HG02623 (cell line): Measurements from ENCODE around the gene BLTP3A.
"Not testable (repeated sequence)": the region's sequence is repeated elsewhere in the genome, so short reads cannot be mapped to it uniquely, and the experiment has no call there.

Experiments used
- ATAC-seq: cut with Tn5 transposase; IDR thresholded peaks from one replicate; pipeline ENCODE4 v1.9.1; 2021; ENCODE audit warnings: moderate library complexity; ENCODE audit not compliant: unreplicated experiment

BLTP3A gene

DNA sequence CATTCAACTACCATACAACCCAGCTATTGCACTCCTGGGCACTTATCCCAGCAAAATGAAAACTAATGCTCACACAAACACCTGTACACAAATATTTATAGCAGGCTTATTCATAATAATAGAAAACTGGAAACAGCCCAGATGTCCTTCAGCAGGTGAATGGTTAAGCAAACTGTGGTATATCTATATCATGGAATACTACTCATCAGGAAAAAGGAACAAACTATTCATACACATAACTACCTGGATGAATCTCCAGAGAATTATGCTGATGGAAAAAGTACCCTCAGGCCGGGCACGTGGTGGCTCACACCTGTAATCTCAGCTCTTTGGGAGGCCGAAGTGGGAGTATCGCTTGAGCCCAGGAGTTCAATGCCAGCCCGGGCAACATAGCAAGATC is 3.8 kb upstream of the BLTP3A start:
- no peak for ATAC-seq

DNA sequence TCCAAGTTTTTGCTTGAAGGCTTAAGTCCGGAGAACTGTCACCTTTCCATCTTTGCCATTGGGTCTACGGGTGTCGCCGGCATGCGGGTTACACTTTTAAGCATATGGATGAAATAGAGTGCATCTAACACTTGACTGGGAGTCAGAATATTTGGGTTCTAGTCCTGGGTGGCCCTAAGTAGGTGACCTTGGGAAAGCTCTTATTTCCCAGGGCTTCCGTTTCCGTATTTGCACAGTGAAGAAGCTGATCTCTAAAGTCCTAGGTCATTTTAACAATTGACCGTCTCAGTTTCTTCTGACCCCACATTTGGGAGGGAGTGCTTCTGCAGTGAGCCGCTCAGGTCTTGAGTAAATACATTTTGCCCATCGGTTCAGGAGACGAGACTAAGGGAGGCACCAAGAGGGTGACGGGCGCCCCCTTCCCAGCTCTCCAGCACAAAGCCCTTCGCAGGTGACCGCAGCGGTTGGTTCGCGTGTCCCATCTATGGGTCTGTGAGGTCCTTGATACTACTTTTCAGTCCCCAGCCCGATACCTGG is 651 bp upstream of the BLTP3A start:
- ATAC-seq: peak; percentile 17

DNA sequence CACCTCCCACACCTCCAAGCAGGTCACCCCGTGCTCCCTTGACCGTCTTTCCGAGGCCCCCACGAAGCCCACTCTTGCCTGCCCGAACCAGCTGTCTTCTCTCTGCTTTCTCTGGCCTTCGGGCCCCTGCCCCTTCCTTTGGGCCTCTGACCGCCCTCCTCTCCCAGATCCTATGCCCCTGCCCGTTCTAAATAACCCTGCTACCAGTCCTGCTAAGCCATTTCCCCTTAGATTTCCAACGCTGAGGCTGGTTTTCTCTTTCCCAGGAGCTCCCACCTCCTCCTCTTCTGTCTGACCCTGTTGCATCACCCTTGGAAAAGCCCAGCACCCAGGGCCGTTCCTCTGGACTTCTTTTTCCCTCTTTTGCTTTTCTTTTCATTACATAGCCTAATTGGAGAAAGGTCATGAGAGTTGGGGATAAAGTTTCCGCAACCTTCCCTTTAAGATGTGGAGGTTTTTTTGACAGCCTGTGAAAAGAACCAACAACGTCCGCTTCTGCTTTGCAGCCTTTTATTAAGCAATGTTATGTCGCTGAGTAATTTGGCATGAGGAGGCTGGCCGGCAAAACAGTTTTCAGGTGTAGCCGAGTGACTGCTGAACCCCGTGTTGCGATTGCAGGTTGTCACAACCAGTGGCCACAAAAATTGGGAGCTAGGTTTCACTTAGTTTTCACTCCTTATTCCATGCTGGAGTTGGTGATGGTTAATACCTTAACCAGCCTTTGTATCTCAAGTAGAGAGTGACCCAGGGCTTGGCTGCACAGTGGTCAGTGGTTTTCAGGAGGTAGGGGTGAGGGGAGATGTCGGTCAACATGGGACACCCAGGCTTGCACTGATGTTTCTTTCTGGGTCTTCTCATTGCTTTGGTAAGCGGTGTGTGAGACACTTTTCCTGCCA is 970 bp downstream of the BLTP3A start:
- no peak for ATAC-seq

DNA sequence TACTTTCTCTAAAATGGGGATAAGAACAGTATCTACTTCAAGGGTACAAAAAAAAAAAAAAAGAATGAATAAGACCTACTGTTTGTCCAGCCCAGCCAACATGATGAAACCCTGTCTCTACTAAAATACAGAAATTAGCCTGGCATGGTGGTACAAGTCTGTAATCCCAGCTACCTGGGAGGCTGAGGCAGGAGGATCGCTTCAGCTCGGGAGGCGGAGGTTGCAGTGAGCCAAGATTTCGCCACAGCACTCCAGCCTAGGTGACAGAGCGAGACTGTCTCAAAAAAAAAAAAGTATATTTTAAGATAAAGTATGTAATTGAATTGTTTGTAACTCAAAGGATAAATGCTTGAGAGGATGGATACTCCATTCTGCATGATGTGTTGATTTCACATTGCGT is 2.0 kb downstream of the BLTP3A start:
- ATAC-seq: no peak

DNA sequence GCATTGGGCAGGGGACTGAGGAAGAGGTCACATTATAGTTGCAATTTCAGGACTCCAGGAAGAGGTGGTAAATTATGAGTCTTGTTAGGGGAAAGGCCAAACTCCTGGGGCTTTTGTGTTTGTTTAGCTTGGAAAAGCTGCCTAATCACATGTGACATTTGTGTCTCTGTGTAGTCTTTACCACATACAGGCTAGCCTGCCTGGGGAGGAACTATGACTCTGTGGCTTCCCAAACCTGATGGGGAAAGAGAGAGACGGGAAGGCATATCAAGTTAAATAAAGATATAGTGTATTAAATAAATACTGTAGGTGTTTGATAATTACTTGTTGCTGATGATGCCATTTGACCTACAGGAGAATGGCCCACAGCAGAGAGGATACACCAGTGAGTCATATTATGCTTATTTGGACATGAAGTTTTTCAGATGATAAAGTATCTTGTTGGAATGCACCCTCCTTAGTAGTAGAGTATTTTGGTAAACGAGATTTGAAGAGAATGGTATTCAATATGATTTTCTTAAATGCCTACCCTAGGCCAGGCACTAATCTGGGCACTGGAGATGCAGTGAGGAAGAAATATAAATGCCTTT is 4.0 kb downstream of the BLTP3A start:
- no peak for ATAC-seq

DNA sequence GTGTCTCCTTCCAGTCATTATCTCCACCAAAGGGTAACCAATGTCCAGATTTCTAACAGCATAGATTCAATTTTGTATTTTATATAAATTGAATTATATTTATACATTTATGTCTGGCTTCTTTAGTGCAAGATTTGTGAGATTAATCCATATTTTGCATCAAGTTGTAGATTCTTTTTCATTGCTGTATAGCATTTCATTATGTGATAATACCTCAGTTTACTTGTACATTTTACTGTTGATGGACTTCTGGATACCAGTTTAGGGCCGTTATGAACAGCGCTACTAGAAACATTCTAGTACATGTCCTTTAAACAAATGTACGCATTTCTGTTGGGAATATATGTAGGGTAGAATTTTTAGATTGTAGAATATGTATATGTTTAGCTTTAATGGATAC is 6.2 kb downstream of the BLTP3A start:
- no peak for ATAC-seq

DNA sequence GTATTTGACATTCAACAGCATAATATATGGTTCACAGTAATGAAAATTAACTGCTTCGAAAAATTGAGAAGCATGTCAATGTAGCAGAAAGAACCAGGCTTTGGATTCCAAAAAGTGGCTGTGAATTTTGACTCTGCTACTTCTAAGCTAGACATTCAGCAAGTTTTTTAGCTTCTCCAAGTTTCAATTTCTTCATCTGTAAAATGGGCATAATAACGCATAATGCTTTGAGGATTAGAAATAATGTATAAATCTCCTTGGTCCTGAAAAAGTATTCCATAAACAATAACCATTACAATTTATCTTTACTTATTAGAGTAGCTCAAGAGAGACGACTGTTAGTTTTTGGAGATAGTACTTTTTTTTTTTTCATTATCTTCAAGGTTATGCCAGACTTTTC is 7.7 kb downstream of the BLTP3A start:
- no peak for ATAC-seq

DNA sequence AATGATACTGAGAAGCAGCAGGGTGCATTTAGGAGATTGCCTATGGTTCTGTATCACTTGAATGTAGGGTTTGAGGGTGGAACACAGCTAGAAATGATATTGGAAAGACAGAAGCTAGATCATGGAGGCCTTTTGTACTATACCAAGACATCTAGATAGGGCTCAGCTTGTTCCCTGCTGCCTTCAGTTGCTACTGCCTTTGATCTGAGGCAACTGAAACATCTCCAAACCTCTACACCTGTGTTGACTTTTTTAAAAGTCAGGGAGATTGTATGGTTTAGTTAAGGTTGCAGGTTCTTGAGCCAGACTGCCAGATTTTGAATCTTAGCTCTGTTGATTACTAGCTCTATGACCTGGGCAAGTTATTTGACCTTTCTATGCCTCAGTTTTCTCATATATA is 12.7 kb downstream of the BLTP3A start:
- ATAC-seq: no peak

DNA sequence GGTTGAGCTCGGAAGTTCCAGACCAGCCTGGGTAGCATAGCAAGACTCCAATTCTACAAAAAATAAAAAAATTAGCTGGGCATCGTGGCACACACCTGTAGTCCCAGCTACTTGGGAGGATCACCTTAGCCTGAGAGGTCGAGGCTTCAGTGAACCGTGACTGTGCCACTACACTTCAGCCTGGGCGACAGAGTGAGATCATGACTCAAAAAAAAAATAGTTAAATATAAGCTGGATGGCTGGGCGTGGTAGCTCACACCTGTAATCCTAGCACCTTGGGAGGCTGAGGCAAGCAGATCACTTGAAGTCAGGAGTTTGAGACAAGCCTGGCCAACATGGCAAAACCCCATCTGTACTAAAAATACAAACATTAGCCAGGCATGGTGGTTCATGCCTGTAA is 13.2 kb downstream of the BLTP3A start:
- not testable (repeated sequence) for ATAC-seq

DNA sequence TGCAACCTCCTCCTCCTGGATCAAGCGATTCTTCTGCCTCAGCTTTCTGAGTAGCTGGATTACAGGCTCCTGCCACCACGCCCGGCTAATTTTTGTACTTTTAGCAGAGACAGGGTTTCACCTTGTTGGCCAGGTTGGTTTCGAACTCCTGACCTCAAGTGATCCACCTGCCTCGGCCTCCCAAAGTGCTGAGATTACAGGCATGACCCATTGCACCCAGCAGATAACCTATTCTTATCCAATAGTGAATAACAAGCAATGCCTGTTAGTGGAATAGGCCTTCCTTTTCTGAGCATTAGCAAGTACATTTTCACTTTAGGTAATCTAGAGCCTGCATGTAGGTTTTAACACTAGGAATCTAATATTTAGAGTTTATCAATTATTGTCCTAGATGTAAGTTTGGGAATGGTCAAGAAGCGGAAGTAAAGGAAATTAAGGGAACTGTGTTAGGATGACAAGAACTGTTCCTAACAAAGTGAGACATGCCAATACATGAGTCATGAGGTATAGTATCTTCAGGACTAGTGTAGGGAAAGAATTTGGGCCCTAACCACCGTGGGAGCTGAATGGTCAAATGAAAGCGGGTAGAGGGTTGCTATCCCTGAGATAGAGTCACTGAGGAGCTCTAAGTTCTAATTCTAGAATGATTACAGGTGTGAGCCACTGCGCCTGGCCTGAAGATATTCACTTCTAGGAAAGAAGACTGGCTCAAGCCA is 15.0 kb downstream of the BLTP3A start:
- ATAC-seq: no peak

DNA sequence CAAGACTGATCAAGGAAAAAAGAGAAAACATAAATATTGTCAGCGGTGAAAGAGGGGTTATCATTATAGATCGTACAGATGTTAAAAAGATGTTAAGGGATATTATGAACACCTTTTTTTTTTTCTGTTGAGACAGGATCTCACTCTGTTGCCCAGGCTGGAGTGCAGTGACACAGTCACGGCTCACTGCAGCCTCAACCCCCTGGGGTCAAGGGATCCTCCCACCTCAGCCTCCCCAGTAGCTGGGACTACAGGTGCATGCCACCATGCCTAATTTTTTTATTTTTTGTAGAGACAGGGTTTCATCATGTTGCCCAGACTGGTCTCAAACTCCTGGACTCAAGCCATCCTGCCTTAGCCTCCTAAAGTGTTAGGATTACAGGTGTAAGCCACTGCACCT is 16.6 kb downstream of the BLTP3A start:
- not testable (repeated sequence) for ATAC-seq

DNA sequence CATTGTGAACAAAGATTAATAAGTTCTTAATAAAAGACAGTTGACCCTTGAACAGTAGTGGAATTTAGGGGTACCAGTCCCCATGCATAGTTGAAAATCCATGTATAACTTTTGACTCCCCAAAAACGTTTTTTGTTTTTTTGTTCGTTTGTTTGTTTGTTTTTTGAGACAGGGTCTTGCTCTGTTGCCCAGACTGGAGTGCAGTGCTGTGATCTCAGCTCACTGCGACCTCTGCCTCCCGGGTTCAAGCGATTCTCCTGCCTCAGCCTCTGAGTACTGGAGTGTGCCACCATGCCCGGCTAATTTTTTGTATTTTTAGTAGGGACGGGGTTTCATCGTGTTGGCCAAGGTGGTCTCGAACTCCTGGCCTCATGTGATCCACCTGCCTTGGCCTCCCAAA is 17.5 kb downstream of the BLTP3A start:
- ATAC-seq: not testable (repeated sequence)

DNA sequence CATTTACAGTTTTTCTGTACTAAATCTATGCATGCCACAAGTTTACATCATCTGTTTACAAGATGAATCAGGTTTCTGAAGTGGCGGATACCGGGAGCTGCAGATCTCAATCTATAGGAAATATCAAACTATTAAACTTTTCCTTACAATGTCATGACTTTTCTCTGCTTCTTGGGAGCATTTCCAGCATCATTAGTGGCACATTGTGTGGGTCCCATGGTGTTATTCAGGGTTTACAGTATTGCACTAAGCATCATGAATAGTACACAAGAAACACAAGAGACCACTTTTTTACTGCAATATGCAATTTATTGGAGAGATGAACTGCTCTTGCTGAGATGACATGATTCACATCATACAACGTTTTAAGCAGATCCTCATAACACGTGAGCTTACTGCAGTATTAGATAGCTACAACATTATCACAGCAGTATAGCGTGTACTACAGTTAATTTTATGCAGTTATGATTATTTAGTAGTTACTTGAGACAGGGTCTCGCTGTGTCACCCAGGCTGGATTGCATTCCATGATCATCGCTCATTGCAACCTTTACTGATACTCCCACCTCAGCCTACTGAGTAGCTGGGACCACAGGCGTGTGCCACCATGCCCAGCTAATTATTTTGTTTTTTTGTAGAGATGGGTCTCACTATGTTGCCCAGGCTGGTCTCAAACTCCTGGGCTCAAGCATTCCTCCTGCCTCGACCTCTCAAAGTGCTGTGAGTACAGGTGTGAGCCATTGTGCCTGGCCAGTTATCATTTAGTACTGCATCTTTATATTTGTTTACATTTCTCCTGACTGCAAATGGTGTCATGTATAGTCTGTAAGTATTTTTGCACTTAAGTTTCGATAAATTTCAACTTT is 18.4 kb downstream of the BLTP3A start:
- no peak for ATAC-seq

DNA sequence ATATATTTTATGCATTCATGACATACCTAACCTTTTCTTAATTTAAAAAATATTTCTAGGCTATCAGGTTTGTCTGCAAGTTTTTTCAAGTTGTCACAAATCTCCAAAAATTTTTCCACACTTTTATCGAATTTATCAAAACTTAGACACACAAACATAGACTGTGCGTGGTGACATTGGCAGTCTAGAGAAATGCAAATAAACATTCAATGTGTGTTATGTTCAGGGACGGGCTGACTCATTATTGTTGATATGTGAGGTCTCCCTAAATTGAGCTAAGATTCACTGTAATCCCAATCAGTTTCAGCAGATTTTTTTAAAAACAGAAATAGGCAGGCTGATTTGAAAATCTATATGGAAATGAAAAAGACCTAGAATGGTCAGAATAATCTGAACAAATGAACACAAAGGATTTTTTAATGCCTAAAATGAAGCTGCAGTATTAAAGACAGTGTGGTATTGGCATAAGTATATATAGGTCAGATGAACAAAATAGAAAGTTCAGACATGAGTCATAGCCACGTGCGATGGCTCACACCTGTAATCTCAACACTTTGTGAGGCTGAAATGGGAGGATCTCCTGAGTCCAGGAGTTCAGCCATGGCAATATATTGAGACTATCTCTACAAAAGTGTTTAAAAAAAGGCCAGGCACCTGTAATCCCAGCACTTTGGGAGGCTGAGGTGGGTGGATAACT is 19.2 kb downstream of the BLTP3A start:
- peak; percentile 78 for ATAC-seq

DNA sequence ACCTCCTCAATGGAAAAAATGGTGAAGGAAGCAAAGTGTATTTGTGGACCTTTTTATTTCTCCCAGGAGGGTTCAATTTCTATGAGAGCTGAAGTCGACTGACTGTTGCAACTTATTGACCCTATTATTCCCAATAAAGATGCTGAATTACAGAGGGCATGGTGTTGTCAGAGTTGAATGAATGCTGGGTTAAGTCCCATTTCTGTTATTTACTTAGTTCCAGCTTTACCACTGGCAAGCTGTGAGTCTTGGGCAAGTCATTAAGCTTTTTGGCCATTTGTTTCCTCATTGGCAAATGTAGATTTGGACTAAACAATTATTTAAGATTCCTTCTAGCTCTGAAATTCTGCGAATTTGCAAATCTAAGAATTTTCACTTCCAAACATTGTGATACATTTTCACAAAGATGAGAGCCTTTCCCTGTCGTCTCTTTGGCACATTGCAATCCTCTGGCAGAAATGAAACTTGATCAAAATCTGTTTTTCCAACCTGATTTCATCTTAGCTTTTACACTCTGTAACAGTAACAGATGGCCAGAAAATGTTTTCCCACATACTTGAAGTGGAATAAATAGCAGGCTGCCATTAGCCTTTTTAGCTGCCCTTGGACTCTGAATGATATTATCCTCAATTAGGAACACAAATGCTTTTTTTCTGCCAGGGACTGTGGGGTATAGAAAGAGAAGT is 21.3 kb downstream of the BLTP3A start:
- ATAC-seq: no peak

DNA sequence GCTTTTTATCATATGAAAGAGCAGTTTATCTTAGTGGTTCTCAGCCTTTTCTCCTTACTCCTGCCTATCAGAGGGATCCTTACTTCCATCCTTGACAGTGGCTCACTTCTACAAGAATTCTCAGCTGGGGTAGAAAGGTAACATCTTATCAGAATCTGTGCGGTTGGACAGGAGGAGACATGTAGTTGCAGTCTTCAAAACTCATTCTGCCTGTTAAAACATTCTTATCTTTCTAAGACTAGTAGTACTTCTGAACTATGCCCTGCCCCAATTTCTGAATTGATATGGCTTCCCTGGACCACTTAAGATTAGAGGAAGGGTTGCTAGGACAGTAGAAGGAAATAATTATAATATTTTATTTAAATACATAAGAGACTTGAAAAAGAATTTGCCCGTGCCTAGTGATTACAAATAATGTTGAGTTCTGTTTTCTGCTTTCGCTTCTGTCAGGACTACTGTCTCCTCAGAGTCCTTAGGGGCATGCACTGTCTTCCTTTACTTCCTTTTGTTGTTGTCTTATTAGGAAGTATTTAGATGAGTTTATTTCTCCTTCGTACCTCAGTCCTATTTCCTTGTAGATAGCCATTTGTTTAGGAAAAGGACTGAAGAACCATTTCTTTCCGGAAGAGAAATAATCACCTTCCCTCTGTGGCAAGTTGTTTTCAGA is 24.9 kb downstream of the BLTP3A start:
- ATAC-seq: no peak

DNA sequence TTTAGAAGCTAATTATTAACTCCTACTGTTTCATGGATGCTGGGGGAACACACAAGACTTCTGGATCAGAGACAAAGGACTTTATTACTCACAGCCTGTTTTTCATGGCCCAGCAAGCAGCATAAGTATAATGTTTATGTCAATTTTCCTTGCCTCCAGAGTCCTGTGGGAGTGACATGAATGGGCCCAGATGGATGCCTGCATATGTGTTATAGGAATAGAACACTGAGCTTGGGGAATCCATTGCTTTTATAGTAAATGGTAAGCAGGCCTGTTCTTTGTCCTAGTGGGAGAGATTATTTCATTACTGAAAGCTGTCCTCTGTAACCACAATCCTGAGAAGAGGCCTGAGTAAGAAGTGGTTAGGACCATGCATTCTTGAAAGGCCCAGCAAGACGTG is 25.6 kb downstream of the BLTP3A start:
- no peak for ATAC-seq

DNA sequence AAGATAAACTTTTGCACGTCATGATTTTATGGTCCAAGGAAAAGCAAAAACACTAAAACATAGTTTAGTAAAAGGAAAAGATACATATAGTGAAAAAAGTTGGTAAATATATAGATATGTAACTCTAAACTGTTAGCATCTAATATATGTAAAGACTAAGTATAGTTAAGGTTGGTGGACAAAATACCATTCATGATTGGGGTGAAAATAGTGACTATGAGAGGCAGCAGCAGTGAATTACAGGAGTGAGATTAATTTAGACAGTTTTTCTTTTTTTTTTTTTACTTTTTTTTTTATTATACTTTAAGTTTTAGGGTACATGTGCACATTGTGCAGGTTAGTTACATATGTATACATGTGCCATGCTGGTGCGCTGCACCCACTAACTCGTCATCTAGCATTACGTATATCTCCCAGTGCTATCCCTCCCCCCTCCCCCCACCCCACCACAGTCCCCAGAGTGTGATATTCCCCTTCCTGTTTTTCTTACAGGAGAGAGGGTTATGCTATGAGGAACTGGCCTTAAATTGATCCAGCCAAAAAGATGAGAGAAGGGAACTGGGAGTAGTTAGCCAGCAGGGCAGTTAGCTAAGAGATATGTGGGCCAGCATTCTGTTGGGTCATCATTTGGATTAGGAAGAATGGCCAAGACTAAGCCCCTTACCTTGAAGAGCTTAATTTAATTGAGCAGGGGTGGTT is 27.1 kb downstream of the BLTP3A start:
- ATAC-seq: not testable (repeated sequence)
